CD4-positive, alpha-beta memory T cell (primary cell): ENCODE measurements around the gene TRIML1. TPM values are rescaled to one million over a fixed set of nuclear protein-coding genes. Genes with fewer than 3 reads are reported as not detected.

Source experiments
- CTCF ChIA-PET: fragments of 350-600 bp; sonication (Branson Sonifier 250); formaldehyde crosslinking; loops from one replicate; lab custom pipeline; 2021; ENCODE audit warnings: inconsistent platforms; ENCODE audit not compliant: partially characterized antibody; lab: Charles Lee
- POLR2A ChIA-PET: fragments of 350-600 bp; sonication (Branson Sonifier 250); formaldehyde crosslinking; loops from one replicate; lab custom pipeline; 2021; ENCODE audit not compliant: partially characterized antibody; lab: Charles Lee
- DNase-seq, 5 donors: peaks; one replicate each; pipeline versions ENCODE4 v3.0.0 to v3.0.0-alpha.2; 2020 to 2022; ENCODE audit warnings: mixed read lengths in 1 of 5
- H3K27ac ChIP-seq: one replicate; pipeline ENCODE4 v1.7.0; 2013; ENCODE audit warnings: low read depth, low read length
- H3K27me3 ChIP-seq: 2 replicates; pipeline ENCODE4 v1.7.0; 2013; ENCODE audit warnings: mild to moderate bottlenecking, low read length, moderate library complexity; ENCODE audit not compliant: insufficient read depth
- H3K36me3 ChIP-seq: 2 replicates; pipeline ENCODE4 v1.7.0; 2013; ENCODE audit warnings: mild to moderate bottlenecking, low read length, moderate library complexity; ENCODE audit not compliant: insufficient read depth
- H3K4me1 ChIP-seq: 2 replicates; pipeline ENCODE4 v1.7.0; 2013; ENCODE audit warnings: mild to moderate bottlenecking, low read length, moderate library complexity; ENCODE audit not compliant: insufficient read depth
- H3K4me3 ChIP-seq, 2 donors: one replicate each; pipeline ENCODE4 v1.7.0; 2013; ENCODE audit warnings: low read length in 2 of 2, mild to moderate bottlenecking in 1 of 2
- H3K9me3 ChIP-seq, 2 donors: one replicate each; pipeline ENCODE4 v1.7.0; 2013; ENCODE audit warnings: low read length in 2 of 2, control low read depth in 1 of 2; ENCODE audit not compliant: control insufficient read depth in 1 of 2
- H3K27ac Mint-ChIP-seq, 7 donors: one replicate each; pipeline ENCODE4 v1.8.0; 2020 to 2021; ENCODE audit warnings: mixed read lengths in 7 of 7, mild to moderate bottlenecking in 6 of 7, inconsistent platforms in 3 of 7, moderate library complexity in 3 of 7
- H3K27me3 Mint-ChIP-seq, 2 donors: one replicate each; pipeline ENCODE4 v1.8.0; 2020 to 2021; ENCODE audit warnings: mixed read lengths in 2 of 2
- H3K36me3 Mint-ChIP-seq, 2 donors: one replicate each; pipeline ENCODE4 v1.8.0; 2020 to 2021; ENCODE audit warnings: mixed read lengths in 2 of 2, inconsistent platforms in 1 of 2, mild to moderate bottlenecking in 1 of 2
- H3K4me1 Mint-ChIP-seq, 4 donors: one replicate each; pipeline ENCODE4 v1.8.0; 2020 to 2021; ENCODE audit warnings: mixed read lengths in 4 of 4, mild to moderate bottlenecking in 1 of 4
- H3K4me3 Mint-ChIP-seq, 8 donors: one replicate each; pipeline ENCODE4 v1.8.0; 2020 to 2021; ENCODE audit warnings: mixed read lengths in 8 of 8, mild to moderate bottlenecking in 7 of 8, moderate library complexity in 6 of 8, inconsistent platforms in 3 of 8
- H3K9me3 Mint-ChIP-seq, 8 donors: one replicate each; pipeline ENCODE4 v1.8.0; 2020 to 2021; ENCODE audit warnings: mixed read lengths in 8 of 8, mild to moderate bottlenecking in 5 of 8, inconsistent platforms in 3 of 8, moderate library complexity in 1 of 8
- intact Hi-C: fragments of 100-400 bp; cut with micrococcal nuclease; formaldehyde crosslinking; loops from one replicate; pipeline ENCODE4 v1.15.1; 2023
- polyA plus RNA-seq, 2 donors: library from polyadenylated mRNA; unstranded; fragments of 300-500 nt; fragmentation: Illumina TruSeq; gene quantifications; one replicate each; pipeline ENCODE4 v1.2.3, GENCODE V29; 2021
- total RNA-seq, 2 experiments: library from RNA; stranded (reverse); gene quantifications; one replicate each; pipeline ENCODE4 v1.2.3, GENCODE V29; 2021

Gene TRIML1, protein sequence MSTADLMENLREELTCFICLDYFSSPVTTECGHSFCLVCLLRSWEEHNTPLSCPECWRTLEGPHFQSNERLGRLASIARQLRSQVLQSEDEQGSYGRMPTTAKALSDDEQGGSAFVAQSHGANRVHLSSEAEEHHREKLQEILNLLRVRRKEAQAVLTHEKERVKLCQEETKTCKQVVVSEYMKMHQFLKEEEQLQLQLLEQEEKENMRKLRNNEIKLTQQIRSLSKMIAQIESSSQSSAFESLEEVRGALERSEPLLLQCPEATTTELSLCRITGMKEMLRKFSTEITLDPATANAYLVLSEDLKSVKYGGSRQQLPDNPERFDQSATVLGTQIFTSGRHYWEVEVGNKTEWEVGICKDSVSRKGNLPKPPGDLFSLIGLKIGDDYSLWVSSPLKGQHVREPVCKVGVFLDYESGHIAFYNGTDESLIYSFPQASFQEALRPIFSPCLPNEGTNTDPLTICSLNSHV
- total RNA-seq (not detected), polyA plus RNA-seq (not detected)

DNA sequence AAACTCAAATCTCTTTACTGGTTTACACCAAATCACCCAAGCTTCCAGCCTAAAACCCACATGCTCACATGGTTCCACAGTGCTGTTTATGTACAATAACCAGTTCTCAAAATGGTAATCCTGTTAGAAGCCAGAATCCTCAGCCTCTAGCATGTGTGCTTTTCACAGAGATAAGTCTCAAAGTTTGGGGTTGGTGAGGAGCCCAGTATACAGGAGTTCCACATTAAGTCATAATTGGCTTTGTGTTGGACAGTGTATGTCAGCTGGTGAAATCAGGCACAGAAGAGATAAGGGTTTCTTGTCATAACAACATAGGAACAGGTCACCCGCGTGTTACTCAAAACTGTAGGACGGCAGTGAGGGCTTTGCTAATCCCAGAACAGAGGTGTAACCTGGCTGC lies at the start of gene TRIML1:
Gene TRIML1 (plus strand): TSS at position 301 of the 400 bp plus-strand sequence. CDS start 118 bp downstream, outside the sequence.
- Histone ChIP-seq H3K4me1 (no peaks in the 10 kb centered on the region), H3K36me3 (no peaks in the 10 kb centered on the region), H3K27ac (no peak within 1 kb of the TSS), H3K9me3 (no peaks in the 10 kb centered on the region), H3K27me3 (no peaks in the 10 kb centered on the region), H3K4me3 (no peak within 1 kb of the TSS)
- ChIA-PET CTCF (no interaction called here), POLR2A (no interaction called here)
- Mint-ChIP-seq H3K27me3 (no peaks in the 10 kb centered on the region), H3K36me3 (no peaks in the 10 kb centered on the region), H3K4me3 (no peak within 1 kb of the TSS), H3K9me3 (peaks cover 0 to 16% (median 6%) of the 10 kb centered on the region in 8 donors), H3K27ac (no peak within 1 kb of the TSS), H3K4me1 (no peaks in the 10 kb centered on the region)
- DNase-seq, result no peak
- intact Hi-C loops, result no loop called here

DNA sequence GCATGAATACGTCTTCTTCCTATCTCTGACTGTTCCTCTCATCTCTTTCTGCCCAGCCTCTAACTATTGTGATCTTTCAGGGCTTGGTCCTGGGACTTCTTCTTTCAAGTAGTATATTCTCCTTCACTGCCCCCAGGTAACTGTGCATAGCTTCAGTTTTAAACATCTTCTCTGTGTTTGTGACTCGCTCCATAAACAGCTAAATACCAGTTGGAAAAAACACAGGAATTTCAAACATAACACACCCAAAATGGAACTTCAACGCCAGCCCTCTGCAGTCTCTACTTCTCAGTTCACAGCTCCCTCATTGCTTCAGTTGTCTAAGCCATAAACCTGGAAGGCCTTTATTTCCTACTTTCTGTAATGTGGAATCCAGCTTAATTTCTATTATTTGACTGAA lies 46.4 kb upstream of the TRIML1 start:
- H3K4me3 Mint-ChIP-seq, result no peak overlapping the region
- Histone ChIP-seq H3K27ac (no peak overlapping the region), H3K9me3 (no peaks in the 10 kb centered on the region), H3K4me3 (no peak overlapping the region), H3K27me3 (no peaks in the 10 kb centered on the region), H3K36me3 (no peaks in the 10 kb centered on the region), H3K4me1 (no peaks in the 10 kb centered on the region)
- DNase-seq, result no peak
- ChIA-PET POLR2A (no interaction called here), CTCF (no interaction called here)
- peaks cover 2 to 21% (median 5%) of the 10 kb centered on the region in 8 donors for H3K9me3 Mint-ChIP-seq
- no peaks in the 10 kb centered on the region for H3K27me3 Mint-ChIP-seq
- H3K4me1 Mint-ChIP-seq, result no peaks in the 10 kb centered on the region
- intact Hi-C loops, result no loop called here
- no peak overlapping the region for H3K27ac Mint-ChIP-seq
- H3K36me3 Mint-ChIP-seq, result no peaks in the 10 kb centered on the region

DNA sequence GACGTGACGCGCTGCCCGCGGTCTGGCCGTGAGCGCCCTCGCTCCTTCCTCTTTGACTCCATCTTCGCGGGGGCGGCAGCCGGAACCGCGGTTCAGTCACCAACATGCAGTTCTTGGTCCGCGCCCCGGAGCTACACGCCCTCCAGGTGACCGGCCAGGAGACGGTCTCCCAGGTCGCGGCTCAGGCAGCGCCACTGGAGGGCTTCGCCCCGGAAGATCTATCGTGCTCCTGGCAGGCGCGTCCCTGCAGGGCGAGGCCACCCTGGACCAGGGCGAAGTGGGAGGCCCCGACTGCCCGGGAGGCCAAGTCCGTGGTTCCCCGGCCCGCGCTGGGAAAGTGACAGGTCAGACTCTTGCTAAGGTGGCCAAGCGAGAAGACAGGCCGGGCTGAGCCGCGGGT lies 32.8 kb upstream of the TRIML1 start:
- POLR2A ChIA-PET, result no interaction called here
- no peaks in the 10 kb centered on the region for H3K27me3 Mint-ChIP-seq
- H3K36me3 Mint-ChIP-seq, result no peaks in the 10 kb centered on the region
- intact Hi-C loops, result no loop called here
- no peak overlapping the region for H3K4me3 ChIP-seq
- no peak overlapping the region for H3K27ac ChIP-seq
- H3K4me1 ChIP-seq, result no peaks in the 10 kb centered on the region
- no peaks in the 10 kb centered on the region for H3K9me3 ChIP-seq
- H3K4me3 Mint-ChIP-seq, result no peak overlapping the region
- CTCF ChIA-PET, result no interaction called here
- H3K9me3 Mint-ChIP-seq, result peaks cover 0 to 37% (median 20%) of the 10 kb centered on the region in 8 donors
- H3K27me3 ChIP-seq, result no peaks in the 10 kb centered on the region
- H3K36me3 ChIP-seq, result no peaks in the 10 kb centered on the region
- DNase-seq, result no peak
- H3K4me1 Mint-ChIP-seq, result no peaks in the 10 kb centered on the region
- no peak overlapping the region for H3K27ac Mint-ChIP-seq

DNA sequence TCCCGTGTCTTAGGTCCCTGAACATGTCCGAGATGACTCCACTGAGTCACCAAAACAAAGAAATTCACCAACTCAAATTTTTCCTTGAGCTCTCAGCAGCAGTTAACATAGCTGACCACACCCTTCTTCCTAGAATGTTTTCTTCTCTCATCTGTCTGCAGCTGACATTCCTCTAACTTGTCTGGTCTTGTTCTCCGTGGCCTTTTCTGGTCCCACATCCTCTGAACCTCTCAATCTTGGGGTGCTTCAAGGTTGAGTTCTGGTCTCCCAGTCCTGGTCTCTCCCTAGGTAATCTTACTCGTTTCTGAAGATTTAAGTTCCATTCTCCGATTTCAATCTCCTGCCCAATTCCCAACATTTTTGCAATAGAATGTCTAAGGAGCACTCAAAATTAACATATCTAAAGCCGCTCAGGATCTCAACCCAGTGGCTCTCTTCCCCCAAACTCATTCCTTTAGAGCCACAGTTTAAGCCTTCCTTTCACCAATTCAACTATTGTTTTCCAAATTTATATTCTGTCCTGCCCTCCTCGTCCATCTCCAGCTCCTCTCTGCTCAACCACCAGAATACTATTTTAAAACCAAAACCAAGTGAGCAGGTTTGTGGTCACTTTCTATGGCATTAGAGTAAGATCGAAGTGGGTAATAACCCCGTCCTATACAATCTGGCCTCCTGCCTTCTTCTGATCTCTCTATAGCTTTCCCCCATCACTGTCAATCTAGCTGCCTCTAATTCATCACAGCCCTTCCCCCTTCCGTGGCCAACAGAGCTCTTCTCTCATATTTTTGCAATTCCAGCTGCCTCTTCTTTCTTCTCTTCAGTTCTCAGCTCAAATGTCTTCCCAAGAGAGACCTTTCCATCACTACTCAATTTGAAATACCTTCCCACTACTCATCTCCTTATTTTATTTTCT lies 31.1 kb upstream of the TRIML1 start:
- intact Hi-C loops, result no loop called here
- Mint-ChIP-seq H3K4me3 (no peak overlapping the region), H3K27ac (no peak overlapping the region), H3K9me3 (peaks cover 0 to 29% (median 16%) of the 10 kb centered on the region in 8 donors), H3K4me1 (no peaks in the 10 kb centered on the region), H3K27me3 (no peaks in the 10 kb centered on the region), H3K36me3 (no peaks in the 10 kb centered on the region)
- Histone ChIP-seq H3K4me3 (no peak overlapping the region), H3K27ac (no peak overlapping the region), H3K27me3 (no peaks in the 10 kb centered on the region), H3K4me1 (no peaks in the 10 kb centered on the region), H3K36me3 (no peaks in the 10 kb centered on the region), H3K9me3 (peaks cover 0 to 3% of the 10 kb centered on the region in 2 donors)
- ChIA-PET CTCF (no interaction called here), POLR2A (no interaction called here)
- no peak for DNase-seq

DNA sequence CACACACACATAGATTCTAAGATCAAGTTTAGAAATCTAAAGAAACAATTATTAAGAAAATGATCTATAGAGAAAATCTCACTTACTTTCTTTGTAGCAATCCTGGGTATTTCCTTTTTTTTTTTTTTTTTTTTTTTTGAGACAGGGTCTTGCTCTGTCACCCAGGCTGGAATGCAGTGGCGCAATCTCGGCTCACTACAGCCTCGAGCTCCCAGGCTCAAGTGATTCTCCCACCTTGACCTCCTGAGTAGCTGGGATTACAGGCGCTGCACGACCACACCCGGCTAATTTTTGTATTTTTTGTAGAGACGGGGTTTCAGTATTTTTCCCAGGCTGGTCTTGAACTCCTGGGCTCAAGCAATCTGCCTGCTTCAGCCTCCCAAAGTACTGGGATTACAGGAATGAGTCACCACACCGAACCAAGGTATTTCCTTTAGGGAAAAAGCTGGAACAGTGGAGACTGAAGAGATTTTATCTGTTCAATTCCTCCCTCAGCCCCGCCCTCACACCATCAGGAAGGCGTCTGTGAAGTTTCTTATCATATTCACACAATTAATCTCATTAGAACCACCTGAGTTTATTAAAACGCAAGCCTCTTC lies 30.0 kb upstream of the TRIML1 start, which contains the start of gene TRIML2:
Gene TRIML2 (minus strand): TSS at position 447 of the 599 bp plus-strand sequence. CDS start 4,235 bp downstream, outside the sequence.
- Mint-ChIP-seq H3K9me3 (peaks cover 0 to 25% (median 12%) of the 10 kb centered on the region in 8 donors), H3K27me3 (no peaks in the 10 kb centered on the region), H3K4me1 (no peaks in the 10 kb centered on the region), H3K27ac (no peak within 1 kb of the TSS), H3K36me3 (no peaks in the 10 kb centered on the region), H3K4me3 (no peak within 1 kb of the TSS)
- Histone ChIP-seq H3K27ac (no peak within 1 kb of the TSS), H3K4me1 (no peaks in the 10 kb centered on the region), H3K4me3 (no peak within 1 kb of the TSS), H3K36me3 (no peaks in the 10 kb centered on the region), H3K27me3 (no peaks in the 10 kb centered on the region), H3K9me3 (peaks cover 0 to 4% of the 10 kb centered on the region in 2 donors)
- no peak for DNase-seq
- POLR2A ChIA-PET, result no interaction called here
- CTCF ChIA-PET, result no interaction called here
- intact Hi-C loops, result no loop called here

DNA sequence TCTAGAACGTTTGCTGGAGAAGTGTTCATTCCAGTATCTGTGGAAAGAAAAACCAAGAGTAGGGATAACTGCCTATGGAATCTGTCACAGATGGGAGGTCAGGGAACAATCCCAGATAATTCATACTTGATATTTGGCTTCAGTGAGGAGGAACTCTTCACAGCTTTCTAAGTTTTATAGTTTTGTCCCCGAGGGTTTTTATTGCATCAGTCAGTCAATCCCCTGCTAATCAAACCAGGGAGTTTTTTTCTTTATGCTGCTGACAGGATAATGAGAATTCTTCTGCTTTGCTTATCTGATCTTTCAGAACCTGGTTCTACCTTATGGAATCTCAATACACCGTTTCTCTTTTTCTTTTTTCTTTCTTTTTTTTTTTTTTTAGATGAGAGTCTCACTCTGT lies 29.2 kb upstream of the TRIML1 start:
- H3K4me1 ChIP-seq, result no peaks in the 10 kb centered on the region
- intact Hi-C loops, result no loop called here
- no peaks in the 10 kb centered on the region for H3K27me3 Mint-ChIP-seq
- ChIA-PET CTCF (no interaction called here), POLR2A (no interaction called here)
- H3K27ac Mint-ChIP-seq, result no peak overlapping the region
- no peaks in the 10 kb centered on the region for H3K36me3 ChIP-seq
- H3K27ac ChIP-seq, result no peak overlapping the region
- no peak overlapping the region for H3K4me3 Mint-ChIP-seq
- no peaks in the 10 kb centered on the region for H3K27me3 ChIP-seq
- no peaks in the 10 kb centered on the region for H3K4me1 Mint-ChIP-seq
- H3K9me3 ChIP-seq, result peaks cover 0 to 4% of the 10 kb centered on the region in 2 donors
- no peak overlapping the region for H3K4me3 ChIP-seq
- no peaks in the 10 kb centered on the region for H3K36me3 Mint-ChIP-seq
- DNase-seq, result no peak
- H3K9me3 Mint-ChIP-seq, result peaks cover 0 to 25% (median 11%) of the 10 kb centered on the region in 8 donors
